HS-5 (cell line): ENCODE measurements around the gene GBA2.

Source experiments
- DNase-seq: peaks from one replicate; pipeline ENCODE4 v3.0.0-alpha.2; 2012; ENCODE audit warnings: low read depth

The GBA2 gene

DNA sequence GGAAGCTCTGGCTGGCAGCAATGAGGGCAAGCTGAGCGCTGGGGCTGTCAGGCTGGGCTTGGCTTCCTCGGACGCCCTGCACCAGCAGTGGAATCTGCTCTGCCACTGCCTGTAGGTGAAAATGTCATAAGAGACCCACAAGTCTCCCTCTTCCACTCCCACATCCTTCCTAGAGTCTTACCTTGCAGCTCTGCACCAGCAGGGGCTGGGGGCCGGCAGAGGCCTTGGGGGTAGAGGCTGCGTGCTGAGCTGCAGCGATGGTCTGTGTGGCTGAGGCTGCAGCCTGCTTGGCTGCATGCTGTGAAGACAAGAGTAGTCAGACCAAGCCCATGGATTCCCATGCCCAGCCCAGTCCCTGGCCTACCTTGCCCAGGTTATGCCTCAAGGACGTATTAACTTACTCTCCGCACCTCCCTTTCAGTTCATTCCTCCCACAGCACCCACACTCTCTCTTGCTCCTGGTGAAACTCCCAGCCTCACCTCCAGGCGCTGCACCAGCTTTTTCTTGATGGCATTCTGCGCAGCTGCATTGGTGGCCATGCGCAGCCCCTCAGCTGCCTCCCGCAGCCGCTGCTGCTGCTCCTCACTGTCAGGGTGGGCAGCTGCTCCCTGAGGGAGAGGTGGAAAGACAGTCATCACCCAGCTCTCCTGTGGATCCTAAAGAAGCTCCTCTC, 34.3 kb downstream of the GBA2 start:
- DNase-seq: no peak

DNA sequence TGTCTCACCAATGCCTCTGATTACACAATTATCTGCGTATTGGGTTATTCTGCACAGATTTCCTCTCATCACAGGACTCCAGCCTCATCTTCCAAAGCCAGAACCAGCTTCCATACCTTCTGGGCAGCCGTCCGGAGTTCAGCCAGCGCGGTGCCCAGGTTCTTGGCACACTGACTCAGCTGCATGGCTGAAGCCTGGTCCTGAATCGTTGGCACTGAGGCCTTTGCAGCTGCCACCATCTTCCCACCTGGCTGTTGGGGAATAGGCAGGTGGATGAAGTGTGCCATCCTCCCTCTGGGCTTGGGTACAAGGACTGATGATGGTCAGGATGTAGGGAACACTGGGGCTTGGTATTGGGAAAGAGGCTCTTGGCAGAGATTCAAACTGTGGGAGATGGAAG, 34.9 kb downstream of the GBA2 start:
- DNase-seq: no peak

DNA sequence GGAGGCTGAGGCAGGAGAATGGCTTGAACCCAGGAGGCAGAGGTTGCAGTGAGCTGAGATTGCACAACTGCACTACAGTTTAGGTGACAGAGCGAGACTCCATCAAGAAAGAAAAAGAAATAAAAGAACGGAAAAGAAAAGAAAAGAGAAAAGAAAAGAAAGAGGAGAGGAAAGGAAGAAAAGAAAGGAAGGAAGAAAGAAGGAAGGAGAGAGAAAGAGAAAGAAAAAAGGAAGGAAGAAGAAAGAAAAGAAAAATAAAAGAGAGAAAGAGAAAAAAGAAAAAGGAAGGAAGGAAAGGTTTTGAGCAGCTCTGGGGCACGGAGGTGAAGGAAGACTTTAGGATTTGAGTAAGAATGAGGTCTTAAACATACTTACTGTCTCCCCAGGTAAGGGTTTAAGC, 35.5 kb downstream of the GBA2 start:
- no peak for DNase-seq

- DNase-seq: no peak
Observed at GRCh38 chr9:35712762-35713400, 36.1 kb downstream of the GBA2 start.

GRCh38 chr9:35711501-35712428, 37.3 kb downstream of the GBA2 start:
- DNase-seq: no peak

- no peak for DNase-seq
Observed at GRCh38 chr9:35710818-35711500, 38.1 kb downstream of the GBA2 start.

DNA sequence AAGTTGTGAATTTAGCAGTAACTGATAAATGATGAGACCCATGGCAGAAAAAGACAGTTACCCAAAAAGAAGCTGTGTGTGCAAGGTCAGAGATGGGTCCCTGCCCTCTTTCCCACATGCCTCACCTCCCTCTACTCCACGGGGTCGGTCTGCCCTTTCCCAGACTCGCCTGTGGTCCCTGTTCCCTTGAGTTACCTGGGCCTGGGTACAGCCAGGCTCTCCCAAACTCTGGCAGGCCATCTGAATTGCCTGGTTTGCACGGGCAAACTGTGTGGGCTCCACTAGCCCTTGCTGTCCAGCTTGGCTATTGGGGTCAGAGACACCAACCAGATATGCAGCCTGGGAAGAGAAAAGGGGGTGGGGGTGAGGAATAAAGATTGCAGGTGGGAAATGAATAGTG, 40.9 kb downstream of the GBA2 start:
- DNase-seq: no peak

DNA sequence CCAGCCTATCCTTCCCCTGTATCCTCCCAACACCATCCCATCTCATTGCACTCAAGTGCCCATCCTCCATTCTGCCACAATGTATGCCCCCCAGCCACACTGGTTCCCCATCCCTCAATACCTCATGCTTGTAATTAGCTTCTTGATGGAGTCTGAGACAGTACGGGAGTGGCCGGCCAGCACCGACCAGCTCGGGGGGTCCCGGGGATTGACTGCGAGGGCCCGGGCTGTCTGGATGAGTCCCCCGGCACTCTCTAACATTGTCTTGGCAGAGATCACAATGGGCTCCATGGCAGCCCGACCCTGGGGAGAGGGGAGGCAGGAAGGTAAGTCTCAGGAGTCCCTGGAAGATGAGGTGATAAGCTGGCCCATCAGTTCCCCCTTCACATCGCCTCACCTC, 42.1 kb downstream of the GBA2 start:
- no peak for DNase-seq

- DNase-seq: no peak
Observed at GRCh38 chr9:35705836-35706430, 43.1 kb downstream of the GBA2 start.

- no peak for DNase-seq
Observed at GRCh38 chr9:35705372-35705771, 43.7 kb downstream of the GBA2 start.

DNA sequence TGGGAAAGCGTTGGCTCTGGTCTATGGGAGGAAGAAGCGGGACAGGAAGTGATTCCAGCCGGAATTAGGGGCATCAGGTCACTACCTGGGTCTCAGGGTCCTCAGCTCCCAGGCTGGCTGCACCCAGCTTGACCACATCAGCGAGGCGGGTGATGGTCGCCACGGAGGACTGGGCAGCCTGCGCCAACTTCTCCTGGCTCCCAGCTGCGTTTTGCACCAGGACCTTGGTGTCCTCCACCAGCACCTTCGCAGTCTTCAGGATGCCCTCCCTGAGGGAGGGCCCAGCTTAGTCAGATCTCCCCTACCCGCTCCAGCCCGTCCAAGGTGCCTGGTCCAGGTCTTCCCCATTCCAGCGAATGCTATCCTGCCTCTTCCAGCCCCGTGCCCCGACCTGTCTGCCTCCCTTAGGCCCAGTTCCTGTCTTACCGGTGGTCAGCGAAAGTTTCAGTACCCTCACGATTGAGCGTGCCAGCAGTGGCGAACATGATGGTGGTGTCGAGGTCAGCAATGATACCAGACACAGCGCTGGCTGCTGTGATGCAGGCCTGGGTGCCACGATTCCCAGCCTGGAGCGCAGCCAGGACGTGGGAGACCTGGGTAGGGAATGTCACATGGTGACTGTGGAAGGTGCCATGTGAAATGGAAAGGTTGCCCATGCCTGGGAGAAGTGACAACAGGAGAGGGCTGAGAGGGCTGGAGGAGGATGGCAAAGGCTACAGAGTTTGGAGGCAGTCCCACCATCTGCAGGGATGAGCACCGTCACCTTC, 44.9 kb downstream of the GBA2 start:
- no peak for DNase-seq

DNA sequence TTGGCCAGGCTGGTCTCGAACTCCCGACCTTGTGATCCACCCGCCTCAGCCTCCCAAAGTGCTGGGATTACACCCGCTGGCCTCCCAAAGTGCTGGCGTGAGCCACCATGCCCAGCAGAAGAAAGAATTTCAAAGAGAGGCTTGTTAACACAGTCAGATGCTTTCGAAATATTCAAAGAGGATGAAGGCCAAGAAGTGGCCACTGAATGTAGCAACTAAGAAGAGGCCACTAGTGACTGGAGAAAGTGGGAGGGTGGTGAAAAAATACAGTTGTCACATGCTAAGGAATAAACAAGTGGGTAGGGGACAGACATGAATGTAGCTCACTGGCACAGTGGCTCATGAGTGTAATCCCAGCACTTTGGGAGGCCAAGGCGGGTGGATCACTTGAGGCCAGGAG, 46.3 kb downstream of the GBA2 start:
- DNase-seq: no peak

GRCh38 chr9:35700942-35701341, 48.1 kb downstream of the GBA2 start:
- no peak for DNase-seq

DNA sequence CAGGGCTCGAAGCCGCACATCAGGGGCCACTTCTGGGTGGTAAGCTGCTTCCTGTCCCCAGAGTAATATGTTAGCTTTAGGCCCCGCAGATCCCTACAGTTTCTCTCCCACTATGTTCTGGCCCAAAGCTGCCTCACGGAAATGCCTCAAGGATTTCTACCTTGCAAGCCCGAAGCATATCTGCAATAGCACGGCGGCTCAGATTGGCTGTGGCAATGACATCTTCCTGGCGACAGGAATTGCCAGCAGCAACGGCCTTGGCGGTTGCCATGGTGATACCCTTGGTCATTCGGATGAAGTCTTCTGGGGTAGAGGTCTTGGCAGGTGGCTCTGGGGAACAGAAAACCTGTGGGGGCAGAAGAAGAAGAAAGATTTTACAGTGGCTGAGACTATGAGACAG, 49.0 kb downstream of the GBA2 start:
- DNase-seq: no peak

GRCh38 chr9:35698231-35698630, 50.8 kb downstream of the GBA2 start:
- no peak for DNase-seq

GRCh38 chr9:35697486-35697885, 51.5 kb downstream of the GBA2 start:
- no peak for DNase-seq

DNA sequence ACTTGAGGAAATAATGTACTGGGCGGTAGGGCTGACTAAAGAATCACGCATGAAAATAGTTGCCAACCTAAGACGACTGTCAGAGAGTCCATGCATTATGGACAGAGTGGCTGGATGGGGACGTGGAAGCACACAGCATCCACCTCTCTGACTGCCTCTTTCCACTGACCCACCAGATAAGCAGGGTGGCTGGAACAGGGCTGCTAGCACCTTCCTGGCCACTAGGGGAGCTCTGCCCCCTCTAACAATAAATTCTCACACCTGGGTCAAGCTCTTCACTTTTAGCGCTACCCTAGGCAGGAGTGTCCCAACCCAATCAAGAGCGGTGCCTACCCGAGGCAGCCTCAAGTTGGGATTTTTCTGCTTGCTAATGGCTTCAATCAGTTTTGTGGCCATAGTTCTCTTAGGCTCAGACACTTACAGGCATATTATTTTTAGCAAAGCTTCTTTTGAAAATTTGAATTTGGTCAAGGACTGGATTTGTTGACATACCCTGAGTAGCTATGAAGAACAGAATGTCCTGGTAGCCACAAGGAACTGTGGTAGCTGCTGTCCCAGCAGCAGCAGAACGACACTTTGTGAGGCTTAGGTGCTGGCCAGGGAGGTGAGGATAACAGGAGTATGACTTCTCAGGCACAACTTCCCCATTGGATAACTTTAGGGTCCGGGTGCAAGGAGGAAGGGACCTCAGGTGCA, 52.4 kb downstream of the GBA2 start:
- no peak for DNase-seq

DNA sequence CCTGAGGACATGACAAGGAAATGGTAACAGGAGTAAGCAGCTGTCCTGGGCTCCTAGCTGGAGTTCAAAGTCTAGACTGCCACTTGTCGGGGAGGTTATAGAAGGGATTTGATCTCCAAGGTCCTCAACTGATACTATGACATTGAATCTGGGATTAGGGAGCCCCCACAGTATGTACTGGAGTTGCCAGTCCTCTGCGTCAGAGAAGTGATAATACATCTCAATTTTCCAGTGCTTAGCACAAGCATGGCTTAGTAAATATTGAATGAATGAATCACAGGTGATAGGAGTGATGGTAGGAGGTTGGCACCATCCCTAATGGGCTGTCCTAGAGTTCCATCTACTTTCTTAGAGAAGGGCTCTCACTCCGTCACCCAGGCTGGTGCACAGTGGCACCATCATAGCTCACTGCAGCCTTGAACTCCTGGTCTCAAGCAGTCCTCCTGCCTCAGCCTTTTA, 53.1 kb downstream of the GBA2 start:
- DNase-seq: no peak

DNA sequence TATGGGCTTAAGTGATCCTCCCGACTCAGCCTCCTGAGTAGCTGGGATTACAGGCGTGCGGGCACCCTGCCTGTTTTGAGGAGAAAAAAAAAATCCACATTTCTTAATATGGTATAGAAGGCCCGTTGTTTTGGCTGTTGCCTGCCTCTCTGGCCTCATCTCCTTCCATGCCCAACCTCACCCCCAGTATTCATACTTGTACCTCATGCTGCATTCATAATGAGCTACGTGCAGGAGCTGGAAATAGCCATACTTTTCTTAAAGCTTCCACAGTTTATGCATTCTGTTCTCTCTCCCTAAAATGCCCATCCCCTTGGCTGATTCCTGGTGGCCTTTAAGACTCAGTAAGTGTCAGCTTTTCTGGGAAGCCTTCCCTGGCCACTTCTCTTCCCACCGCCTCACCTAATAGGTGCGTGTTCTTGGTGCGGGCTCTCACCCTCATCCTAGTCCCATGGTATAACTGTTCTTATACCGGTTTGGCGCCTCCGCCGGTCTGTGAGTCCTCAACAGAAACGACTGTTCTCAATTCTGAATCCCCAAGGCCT, 57.2 kb downstream of the GBA2 start:
- DNase-seq: no peak

- DNase-seq: no peak
Observed at GRCh38 chr9:35691334-35691650, 57.7 kb downstream of the GBA2 start.
